UCSD-AML1 (cell line): ENCODE measurements around the gene PODNL1.
"Not testable (repeated sequence)": the region's sequence is repeated elsewhere in the genome, so short reads cannot be mapped to it uniquely, and the experiment has no call there.

Source experiments
- DNase-seq: peaks from one replicate; lab custom pipeline; 2025; ENCODE audit not compliant: unreplicated experiment; lab: John Stamatoyannopoulos, UW

The PODNL1 gene

DNA sequence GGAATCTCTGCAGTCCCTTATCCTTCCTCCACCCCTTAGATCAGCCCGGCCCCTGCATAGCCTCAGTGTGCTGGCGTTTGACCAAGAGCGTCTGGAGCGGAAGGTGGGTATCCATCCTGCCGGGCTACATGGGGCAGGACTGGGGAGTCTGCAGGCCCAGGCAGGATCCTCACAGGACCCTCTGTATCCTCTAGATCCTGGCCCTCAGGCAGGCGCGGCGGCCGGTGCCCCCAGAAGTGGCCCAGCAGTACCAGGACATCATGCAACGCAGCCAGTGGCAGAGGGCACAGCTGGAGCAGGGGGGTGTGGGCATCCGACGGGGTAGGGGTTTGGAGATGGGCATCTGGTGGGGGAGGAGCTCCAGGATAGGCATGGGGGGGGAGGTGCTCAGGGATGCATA is 8.9 kb downstream of the PODNL1 start:
- no peak for DNase-seq

- DNase-seq = peak; percentile 42
Observed at GRCh38 chr19:13926715-13927114, 11.5 kb downstream of the PODNL1 start.

GRCh38 chr19:13926010-13926409 is 12.2 kb downstream of the PODNL1 start:
- DNase-seq = no peak

DNA sequence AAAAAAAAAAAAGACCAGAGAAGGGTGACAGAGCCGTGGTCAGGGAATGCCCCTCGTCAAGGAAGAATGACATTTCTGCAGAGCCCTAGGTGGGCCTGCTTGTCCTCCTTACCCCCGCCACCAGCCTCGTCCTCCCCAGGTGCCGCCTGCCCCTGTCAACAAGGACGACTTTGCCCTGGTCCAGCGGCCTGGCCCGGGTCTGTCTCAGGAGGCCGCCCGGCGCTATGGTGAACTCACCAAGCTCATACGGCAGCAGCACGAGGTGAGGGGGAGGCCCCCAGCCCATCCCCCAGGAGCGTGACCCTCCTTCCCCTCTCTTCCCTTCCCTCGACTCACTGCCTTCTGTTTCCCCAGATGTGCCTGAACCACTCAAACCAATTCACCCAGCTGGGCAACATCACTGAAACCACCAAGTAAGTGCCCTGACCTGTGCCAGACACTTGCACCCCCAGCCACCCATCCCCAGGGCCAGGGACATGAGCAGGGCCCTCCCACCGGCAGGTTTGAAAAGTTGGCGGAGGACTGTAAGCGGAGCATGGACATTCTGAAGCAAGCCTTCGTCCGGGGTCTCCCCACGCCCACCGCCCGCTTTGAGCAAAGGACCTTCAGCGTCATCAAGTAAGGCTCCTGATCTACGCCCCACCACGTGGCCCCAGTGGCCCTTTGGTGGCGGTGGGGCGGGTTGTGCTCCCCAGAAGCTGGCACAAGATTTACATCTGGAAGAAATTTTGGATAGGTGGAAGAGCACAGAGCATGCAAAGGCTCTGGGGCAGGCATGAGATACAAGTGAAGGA is 14.8 kb downstream of the PODNL1 start:
- no peak for DNase-seq

GRCh38 chr19:13922118-13922517 is 16.1 kb downstream of the PODNL1 start:
- DNase-seq = not testable (repeated sequence)

GRCh38 chr19:13920940-13921747 is 17.1 kb downstream of the PODNL1 start:
- DNase-seq = peak; percentile 52

GRCh38 chr19:13920524-13920923 is 17.7 kb downstream of the PODNL1 start:
- no peak for DNase-seq

DNA sequence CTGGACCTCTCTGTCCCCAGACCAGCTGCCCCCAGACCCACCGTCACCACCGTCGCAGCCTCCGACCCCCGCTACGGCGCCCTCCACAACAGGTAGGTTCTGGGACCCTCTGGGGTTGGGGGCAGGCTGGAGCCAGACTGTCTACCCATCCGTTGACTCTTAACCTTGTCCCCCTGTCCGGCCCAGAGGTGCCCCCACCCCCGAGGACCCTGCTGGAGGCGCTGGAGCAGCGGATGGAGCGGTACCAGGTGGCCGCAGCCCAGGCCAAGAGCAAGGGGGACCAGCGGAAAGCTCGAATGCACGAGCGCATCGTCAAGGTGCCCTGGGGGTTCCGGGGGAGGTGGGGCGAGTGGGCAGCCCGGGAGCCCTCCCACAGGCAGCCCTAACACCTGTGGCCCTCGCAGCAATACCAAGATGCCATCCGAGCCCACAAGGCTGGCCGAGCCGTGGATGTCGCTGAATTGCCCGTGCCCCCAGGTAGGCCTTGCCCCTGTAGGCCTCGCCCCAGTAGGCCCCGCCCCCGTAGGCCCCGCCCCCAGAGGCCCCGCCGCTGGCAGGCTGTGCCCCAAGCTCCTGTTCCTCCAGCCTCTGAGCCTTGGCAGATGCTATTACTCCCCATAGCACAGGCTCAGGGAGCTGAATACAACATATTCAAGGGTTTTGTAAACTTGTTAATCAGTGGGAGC is 19.3 kb downstream of the PODNL1 start:
- DNase-seq = no peak

- DNase-seq = no peak
Observed at GRCh38 chr19:13917888-13918406, 20.3 kb downstream of the PODNL1 start.

DNA sequence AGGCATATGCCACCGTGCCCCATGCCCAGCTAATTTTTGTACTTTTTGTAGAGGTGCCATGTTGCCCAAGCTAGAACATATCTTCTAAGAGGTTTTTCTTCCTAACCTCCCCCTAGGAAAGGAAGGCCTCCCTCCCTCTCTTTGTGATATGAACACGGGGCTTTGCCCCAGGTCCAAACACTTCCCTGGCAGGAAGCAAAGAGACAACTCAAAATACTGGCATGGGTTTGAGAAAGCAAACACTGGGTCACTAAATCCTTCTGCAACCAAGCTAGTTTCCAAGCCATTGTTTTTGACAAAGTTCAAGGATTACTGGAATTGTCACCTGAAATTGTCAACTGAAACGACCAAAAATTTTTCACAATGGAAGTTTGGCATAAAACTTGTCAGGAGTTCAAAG is 23.4 kb downstream of the PODNL1 start:
- DNase-seq = no peak

- no peak for DNase-seq
Observed at GRCh38 chr19:13913352-13913751, 24.9 kb downstream of the PODNL1 start.

- DNase-seq = no peak
Observed at GRCh38 chr19:13909430-13909829, 28.8 kb downstream of the PODNL1 start.

DNA sequence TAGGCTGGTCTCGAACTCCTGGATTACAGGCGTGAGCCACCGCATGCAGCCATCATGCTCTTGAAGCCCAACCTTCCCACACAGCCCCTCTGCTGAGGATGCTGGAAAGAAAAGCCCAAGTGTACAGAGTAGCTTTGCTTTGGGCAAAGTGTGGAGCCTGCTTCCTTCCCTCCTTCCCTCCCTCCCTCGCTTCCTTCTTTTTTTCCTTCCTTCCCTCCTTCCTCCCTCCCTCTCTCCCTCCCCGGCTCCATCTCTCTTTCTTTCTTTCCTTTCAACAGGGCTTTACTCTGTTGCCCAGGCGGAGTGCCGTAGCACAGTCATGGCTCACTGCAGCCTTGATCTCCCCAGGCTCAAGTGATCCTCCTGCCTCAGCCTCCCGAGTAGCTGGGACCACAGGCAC is 29.5 kb downstream of the PODNL1 start:
- DNase-seq = no peak

DNA sequence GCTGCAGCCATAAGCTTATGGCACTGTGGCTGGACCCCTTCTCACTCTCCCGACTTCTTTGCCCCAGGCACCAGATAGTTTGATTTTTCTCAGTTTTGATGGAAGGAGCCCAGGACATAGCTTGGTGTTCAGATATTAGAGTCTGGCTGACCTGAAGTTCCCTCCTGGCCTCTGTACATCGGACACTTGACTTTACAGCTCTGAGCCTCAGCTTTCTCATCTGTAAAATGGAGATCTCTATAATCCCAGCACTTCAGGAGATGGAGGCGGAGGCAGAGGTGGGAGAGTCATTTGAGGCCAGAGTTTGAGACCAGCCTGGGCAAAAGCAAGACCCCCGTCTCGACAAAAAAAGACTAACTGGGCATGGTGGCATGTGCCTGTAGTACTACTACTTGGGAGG is 31.3 kb downstream of the PODNL1 start:
- no peak for DNase-seq

DNA sequence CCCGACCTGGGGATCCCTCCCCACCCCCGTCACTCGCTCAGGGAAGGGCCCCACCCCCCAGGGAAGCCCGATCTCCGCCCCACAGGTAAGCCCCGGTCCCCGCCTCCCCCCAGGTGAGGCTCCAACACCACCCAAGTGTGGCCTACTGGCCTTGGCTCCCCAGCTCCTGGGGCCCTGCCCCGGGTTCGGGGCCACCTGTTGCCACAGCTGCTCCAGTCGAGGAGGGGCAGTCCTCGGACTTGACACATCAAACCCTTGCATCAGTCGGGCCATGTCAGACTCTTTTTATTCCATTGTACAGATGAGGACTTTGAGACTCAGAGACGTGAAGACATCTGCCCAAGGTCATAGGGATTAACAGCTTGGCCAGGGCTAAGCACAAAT is 31.7 kb downstream of the PODNL1 start:
- no peak for DNase-seq

DNA sequence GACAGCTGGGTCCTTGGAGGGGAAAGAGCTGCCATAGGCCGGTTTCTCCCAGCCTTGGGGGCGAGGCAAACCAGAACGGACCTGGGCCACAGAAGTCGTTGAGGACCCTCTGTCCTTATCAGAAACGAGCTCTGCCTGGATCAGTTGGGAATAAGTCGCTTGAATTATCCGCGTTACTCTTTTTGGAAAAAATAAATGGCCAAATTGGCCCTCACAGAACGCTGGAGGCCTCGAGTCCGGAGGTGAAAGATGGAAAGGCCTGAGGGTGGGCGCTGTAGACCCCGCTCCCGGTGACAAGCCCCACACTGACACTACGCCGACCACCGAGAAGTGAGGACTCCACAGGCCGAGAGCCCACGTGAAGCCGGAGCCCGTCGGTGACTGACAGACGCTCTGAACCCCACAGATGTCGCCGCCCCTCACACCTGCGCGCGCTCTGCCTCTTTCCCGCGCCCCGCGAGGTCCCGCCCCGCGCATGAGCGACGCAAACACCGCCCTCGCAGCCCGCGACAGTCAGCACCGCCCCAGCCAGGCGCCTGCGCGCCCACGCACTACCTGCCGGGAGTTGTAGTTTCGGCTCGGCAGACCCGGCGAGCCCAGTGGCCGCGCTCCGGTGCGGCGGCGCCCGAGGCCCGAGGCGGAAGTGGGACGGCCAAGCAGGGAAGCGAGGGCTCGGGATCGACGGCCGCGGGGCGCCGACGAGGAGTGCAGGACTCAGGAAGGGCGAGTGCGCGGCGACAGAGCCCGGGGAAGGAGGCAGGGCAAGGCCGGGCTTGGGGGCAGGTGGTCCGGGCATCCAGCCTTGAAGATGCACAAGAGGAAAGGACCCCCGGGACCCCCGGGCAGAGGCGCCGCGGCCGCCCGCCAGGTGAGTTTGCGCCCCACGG is 32.3 kb downstream of the PODNL1 start, which contains the start of the genes BRME1 and CC2D1A:
TSS of gene BRME1 (minus strand) at position 484 of the 887 bp plus-strand sequence. CDS start 1,225 bp downstream, outside the sequence.
TSS of gene CC2D1A (plus strand) at position 568 of the 887 bp plus-strand sequence. CDS start at position 809, 241 bp downstream.
- peak; percentile 89 for DNase-seq

DNA sequence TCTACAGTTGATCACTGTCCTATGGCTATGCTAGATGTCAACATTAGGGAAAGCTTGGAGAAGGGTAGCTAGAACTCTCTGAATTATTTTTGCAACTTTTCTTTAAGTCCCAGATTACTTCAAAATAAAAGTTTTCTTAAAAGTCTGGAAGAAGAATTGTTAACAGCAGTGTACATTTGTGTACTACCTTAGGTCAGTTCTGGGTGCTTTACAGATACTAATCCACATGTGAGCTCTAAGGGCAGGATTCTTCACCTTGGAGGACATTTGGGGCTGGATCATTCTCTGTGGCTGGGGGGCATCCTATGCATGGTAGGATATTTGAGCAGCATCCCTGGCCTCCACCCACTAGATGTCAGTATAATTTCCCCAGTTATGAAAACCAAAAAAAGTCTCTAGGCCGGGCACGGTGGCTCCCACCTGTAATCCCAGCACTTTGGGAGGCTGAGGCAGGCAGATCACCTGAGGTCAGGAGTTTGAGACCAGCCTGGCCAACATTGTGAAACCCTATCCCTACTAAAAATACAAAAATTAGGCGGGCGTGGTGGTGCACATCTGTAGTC is 35.1 kb downstream of the PODNL1 start:
- DNase-seq = no peak

DNA sequence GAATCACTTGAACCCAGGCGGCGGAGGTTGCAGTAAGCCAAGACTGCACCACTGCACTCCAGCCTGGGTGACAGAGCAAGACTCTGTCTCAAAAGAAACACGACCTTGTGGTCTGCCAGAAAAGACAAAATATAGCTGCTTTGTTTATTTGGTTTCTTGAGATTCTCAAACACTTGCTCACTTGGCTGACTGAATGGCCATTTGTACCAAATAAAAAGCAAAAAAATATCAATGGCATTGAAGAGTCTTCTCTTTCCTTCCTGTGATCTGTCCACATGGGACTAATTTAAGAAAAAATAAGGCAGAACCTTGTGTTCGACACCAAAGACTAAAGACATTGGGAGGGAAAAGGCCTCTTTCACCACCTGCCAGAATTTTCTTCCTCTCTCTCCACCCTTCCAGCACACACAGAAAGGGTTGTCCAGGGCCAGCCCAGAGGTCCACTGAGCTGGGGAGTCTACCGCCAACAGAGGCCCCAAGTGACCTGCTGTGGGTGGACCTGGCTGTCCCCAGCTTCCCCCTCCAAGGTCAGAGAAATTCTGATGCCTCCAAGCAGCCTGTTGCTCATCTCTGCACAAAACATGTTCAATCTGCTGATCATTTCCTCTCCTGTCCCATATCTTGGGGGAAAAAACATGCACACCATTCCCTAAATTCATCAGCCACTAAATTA is 38.2 kb downstream of the PODNL1 start:
- DNase-seq = no peak

- no peak for DNase-seq
Observed at GRCh38 chr19:13899393-13899792, 38.8 kb downstream of the PODNL1 start.
